Uterus (tissue), 2 donors: ENCODE measurements around the gene NAGLU.

Experiments
- CTCF ChIP-seq, 4 experiments: fragments of 200-600 bp in 2 of 4; fragments of 450-650 bp in 2 of 4; sonication (generic) in 2 of 4; IDR thresholded peaks; one replicate each; pipeline ENCODE4 v1.5.1; 2016 to 2019; ENCODE audit warnings: antibody characterized with exemption in 4 of 4, mild to moderate bottlenecking in 2 of 4, moderate library complexity in 1 of 4
- POLR2A ChIP-seq, 2 donors: fragments of 450-650 bp; IDR thresholded peaks; one replicate each; pipeline ENCODE4 v1.6.1; 2016; ENCODE audit warnings: antibody characterized with exemption in 2 of 2, mild to moderate bottlenecking in 1 of 2, moderate library complexity in 1 of 2

- TF ChIP-seq CTCF (IDR thresholded peaks at IDR 0.05): no peak
- no peak for TF ChIP-seq POLR2A (IDR thresholded peaks at IDR 0.05)
Measured at GRCh38 chr17:42513686-42514085, 22.4 kb upstream of the NAGLU start.
